Smooth muscle cell (in vitro differentiated cells): ENCODE results near the gene RAVER1. TPM values are rescaled to one million over a fixed set of nuclear protein-coding genes. Genes with fewer than 3 reads are reported as not detected.

Experiments
- DNase-seq: peaks from one replicate; lab custom pipeline; 2025; ENCODE audit not compliant: unreplicated experiment; lab: John Stamatoyannopoulos, UW
- H2AFZ ChIP-seq: fragments of 200-600 bp; sonication (generic); 2 replicates; pipeline ENCODE4 v1.6.0; 2016; ENCODE audit warnings: antibody characterized with exemption, low read depth, mild to moderate bottlenecking
- H3F3A ChIP-seq: fragments of 200-600 bp; sonication (generic); 2 replicates; pipeline ENCODE4 v1.6.0; 2017; ENCODE audit warnings: antibody characterized with exemption, low read depth
- H3K27ac ChIP-seq: fragments of 200-600 bp; sonication (generic); 2 replicates; pipeline ENCODE4 v1.5.1; 2016; ENCODE audit warnings: low read depth, mild to moderate bottlenecking
- H3K27me3 ChIP-seq: fragments of 200-600 bp; sonication (generic); 2 replicates; pipeline ENCODE4 v1.6.1; 2016; ENCODE audit warnings: low read depth, mild to moderate bottlenecking
- H3K36me3 ChIP-seq: fragments of 200-600 bp; sonication (generic); 2 replicates; pipeline ENCODE4 v1.5.1; 2016; ENCODE audit warnings: low read depth
- H3K4me1 ChIP-seq: fragments of 200-600 bp; sonication (generic); 2 replicates; pipeline ENCODE4 v1.5.1; 2016; ENCODE audit warnings: low read depth
- H3K4me2 ChIP-seq: fragments of 200-600 bp; sonication (generic); 2 replicates; pipeline ENCODE4 v1.6.0; 2016; ENCODE audit warnings: mild to moderate bottlenecking
- H3K4me3 ChIP-seq: fragments of 200-600 bp; sonication (generic); 2 replicates; pipeline ENCODE4 v1.5.1; 2016; ENCODE audit warnings: mild to moderate bottlenecking
- H3K79me2 ChIP-seq: fragments of 200-600 bp; sonication (generic); 2 replicates; pipeline ENCODE4 v1.6.0; 2016; ENCODE audit warnings: low read depth, mild to moderate bottlenecking
- H3K9ac ChIP-seq: fragments of 200-600 bp; sonication (generic); 2 replicates; pipeline ENCODE4 v1.6.0; 2016; ENCODE audit warnings: low read depth
- H3K9me3 ChIP-seq: fragments of 200-600 bp; sonication (generic); replicated peaks from 2 replicates; pipeline ENCODE4 v1.5.1; 2016; ENCODE audit warnings: low read depth
- H4K20me1 ChIP-seq: fragments of 200-600 bp; sonication (generic); 2 replicates; pipeline ENCODE4 v1.6.0; 2016; ENCODE audit warnings: low read depth
- WGBS: methylation state at CpG from one replicate; pipeline ENCODE4 v1.1.7; 2016; ENCODE audit warnings: low lambda C conversion rate; 5-methylcytosine and 5-hydroxymethylcytosine counted together
- polyA plus RNA-seq: library from polyadenylated mRNA; unstranded; fragments of >200 nt; fragmentation: Nextera tagmentation; extraction: Ambion mirVana; gene quantifications from 2 replicates; pipeline ENCODE4 v1.2.1, GENCODE V29; 2016
- total RNA-seq: library from RNA; depleted of rRNA; stranded (reverse); fragments of >200 nt; gene quantifications from 2 replicates; pipeline ENCODE4 v1.2.3, GENCODE V29; 2014
- TF ChIP-seq, protein P1 (sequence below): fragments of 200-600 bp; sonication (generic); IDR thresholded peaks from 2 replicates; pipeline ENCODE4 v1.5.1; 2017; ENCODE audit warnings: borderline replicate concordance, mild to moderate bottlenecking, antibody characterized with exemption; ENCODE audit not compliant: insufficient read depth, poor library complexity, severe bottlenecking

The RAVER1 gene
- total and polyA plus RNA-seq, 2 experiments from 2014 or later = 18.3 to 43.0 TPM

DNA sequence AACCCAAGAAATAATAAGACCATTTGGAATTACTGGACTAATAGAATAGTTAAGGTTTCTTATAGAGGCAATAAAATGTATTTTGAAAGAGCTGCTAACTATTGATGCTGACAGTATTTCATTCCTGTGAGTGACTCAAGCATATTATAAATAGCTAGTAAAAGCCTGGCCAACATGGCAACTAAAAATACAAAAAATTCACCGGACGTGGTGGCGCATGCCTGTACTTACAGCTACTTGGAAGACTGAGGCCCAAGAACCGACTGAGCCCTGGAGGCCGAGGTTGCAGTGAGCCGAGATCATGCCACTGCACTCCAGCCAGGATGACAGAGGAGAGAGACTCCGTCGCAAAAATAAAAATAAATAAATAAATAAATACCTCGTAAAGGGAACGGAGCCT is 11.5 kb upstream of the RAVER1 start:
- DNase-seq = no peak
- no peaks in the 10 kb centered on the region for H3K36me3 ChIP-seq
- 81% methylated on average over 10 of the region's 10 CpGs for WGBS

DNA sequence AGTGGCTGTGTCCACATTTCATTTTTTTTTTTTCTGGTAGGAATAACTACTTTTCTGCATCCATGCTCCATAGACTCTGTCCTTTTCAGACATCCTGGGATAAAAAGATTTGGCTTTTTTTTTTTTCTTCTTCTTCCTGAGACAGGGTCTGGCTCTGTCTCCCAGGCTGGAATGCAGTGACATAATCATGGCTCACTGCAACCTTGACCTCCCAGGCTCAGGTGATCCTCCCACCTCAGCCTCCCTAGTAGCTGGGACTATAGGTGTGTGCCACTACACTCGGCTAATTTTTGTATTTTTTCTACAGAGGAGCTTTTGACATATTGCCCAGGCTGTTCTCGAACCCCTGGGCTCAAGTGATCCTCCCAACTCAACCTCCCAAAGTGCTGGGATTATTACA is 10.2 kb upstream of the RAVER1 start:
- Histone ChIP-seq H3F3A (no peaks in the 10 kb centered on the region), H3K4me1 (no peaks in the 10 kb centered on the region), H3K79me2 (no peaks in the 10 kb centered on the region), H3K4me2 (no peak overlapping the region), H3K4me3 (no peak overlapping the region), H3K27me3 (no peaks in the 10 kb centered on the region), H3K9me3 (no peaks in the 10 kb centered on the region), H3K36me3 (no peaks in the 10 kb centered on the region), H3K9ac (no peak overlapping the region), H4K20me1 (no peaks in the 10 kb centered on the region), H3K27ac (no peak overlapping the region), H2AFZ (no peak overlapping the region)
- DNase-seq = no peak
- TF ChIP-seq, protein P1, sequence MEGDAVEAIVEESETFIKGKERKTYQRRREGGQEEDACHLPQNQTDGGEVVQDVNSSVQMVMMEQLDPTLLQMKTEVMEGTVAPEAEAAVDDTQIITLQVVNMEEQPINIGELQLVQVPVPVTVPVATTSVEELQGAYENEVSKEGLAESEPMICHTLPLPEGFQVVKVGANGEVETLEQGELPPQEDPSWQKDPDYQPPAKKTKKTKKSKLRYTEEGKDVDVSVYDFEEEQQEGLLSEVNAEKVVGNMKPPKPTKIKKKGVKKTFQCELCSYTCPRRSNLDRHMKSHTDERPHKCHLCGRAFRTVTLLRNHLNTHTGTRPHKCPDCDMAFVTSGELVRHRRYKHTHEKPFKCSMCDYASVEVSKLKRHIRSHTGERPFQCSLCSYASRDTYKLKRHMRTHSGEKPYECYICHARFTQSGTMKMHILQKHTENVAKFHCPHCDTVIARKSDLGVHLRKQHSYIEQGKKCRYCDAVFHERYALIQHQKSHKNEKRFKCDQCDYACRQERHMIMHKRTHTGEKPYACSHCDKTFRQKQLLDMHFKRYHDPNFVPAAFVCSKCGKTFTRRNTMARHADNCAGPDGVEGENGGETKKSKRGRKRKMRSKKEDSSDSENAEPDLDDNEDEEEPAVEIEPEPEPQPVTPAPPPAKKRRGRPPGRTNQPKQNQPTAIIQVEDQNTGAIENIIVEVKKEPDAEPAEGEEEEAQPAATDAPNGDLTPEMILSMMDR = no peak
- 77% methylated on average over 2 of the region's 2 CpGs for WGBS

More for the DNA sequence above, 11.5 kb upstream of the RAVER1 start:
- no peaks in the 10 kb centered on the region for H3K9me3 ChIP-seq
- H3K4me3 ChIP-seq = no peak overlapping the region
- H2AFZ ChIP-seq = no peak overlapping the region
- no peaks in the 10 kb centered on the region for H3K27me3 ChIP-seq
- H3K4me1 ChIP-seq = no peaks in the 10 kb centered on the region
- no peaks in the 10 kb centered on the region for H3F3A ChIP-seq
- no peak overlapping the region for H3K4me2 ChIP-seq
- TF ChIP-seq, protein P1 = no peak
- H4K20me1 ChIP-seq = no peaks in the 10 kb centered on the region
- no peak overlapping the region for H3K9ac ChIP-seq
- H3K79me2 ChIP-seq = no peaks in the 10 kb centered on the region
- H3K27ac ChIP-seq = no peak overlapping the region

DNA sequence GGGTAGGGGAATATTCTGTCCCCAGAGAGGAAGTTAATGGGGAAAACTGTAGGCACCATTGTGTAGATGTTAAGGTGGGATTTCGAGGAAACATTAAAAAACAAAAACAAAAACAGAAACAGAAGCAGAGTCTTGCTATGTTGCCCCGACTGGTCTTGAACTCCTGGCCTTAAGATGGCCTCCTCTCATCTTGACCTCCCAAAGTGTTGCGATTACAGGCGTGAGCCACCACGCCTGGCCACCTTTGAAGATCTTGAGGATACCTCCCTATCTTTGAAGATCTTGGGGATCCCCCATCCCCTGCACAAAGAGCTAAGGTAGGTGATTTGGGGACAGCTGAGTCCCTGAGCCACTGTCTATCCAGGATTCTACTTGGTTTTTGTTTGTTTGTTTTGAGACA is 6.6 kb upstream of the RAVER1 start:
- no peak overlapping the region for H3K27ac ChIP-seq
- no peak for DNase-seq
- no peak overlapping the region for H3K4me3 ChIP-seq
- no peak overlapping the region for H3K4me2 ChIP-seq
- H3K9ac ChIP-seq = no peak overlapping the region
- H3F3A ChIP-seq = no peaks in the 10 kb centered on the region
- no peaks in the 10 kb centered on the region for H3K79me2 ChIP-seq
- no peaks in the 10 kb centered on the region for H3K4me1 ChIP-seq
- H3K9me3 ChIP-seq = no peaks in the 10 kb centered on the region
- no peaks in the 10 kb centered on the region for H3K27me3 ChIP-seq
- no peak overlapping the region for H2AFZ ChIP-seq
- WGBS = 91% methylated on average over 5 of the region's 5 CpGs
- H3K36me3 ChIP-seq = no peaks in the 10 kb centered on the region
- TF ChIP-seq, protein P1 = no peak
- H4K20me1 ChIP-seq = no peaks in the 10 kb centered on the region

DNA sequence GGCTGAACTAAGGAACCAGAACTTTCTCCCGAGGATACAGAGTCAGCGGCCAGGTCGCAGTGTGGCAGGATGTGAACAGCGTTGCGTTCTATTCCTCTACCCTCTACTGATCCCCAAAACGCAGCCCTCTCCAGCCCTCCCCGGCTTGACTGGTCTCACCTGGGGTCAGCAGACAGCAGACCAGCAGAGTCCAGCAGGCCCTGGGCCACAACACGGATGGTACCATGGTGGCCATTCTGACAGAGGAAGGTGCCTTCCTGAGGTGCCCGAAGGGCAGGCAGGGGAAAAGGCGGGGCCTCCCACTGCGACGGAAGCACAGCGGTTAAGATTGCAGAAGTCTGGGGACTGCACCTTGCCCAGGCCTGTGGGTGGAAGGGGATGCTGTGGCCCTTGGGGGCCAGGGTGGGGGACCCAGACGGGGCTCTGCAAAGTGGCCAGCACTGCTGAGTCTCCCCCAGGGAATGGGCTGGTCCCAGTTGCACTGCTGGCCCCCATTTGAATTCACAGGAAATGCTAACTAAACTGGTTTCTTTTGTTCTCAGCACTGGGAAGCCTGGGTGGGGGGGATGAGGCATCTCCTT is 6.1 kb upstream of the RAVER1 start, which contains the start of gene ICAM3:
Gene ICAM3, minus strand, starts transcription at position 245 of the 581 bp plus-strand sequence. Its CDS starts 10 bp downstream, at position 235.
- Histone ChIP-seq H3K27ac (no peak within 1 kb of the TSS), H3K36me3 (no peaks in the 10 kb centered on the region), H2AFZ (no peak within 1 kb of the TSS), H3K9me3 (no peaks in the 10 kb centered on the region), H3F3A (no peaks in the 10 kb centered on the region), H4K20me1 (no peaks in the 10 kb centered on the region), H3K9ac (no peak within 1 kb of the TSS), H3K4me3 (no peak within 1 kb of the TSS), H3K4me2 (no peak within 1 kb of the TSS), H3K27me3 (no peaks in the 10 kb centered on the region), H3K4me1 (no peaks in the 10 kb centered on the region), H3K79me2 (no peaks in the 10 kb centered on the region)
- TF ChIP-seq, protein P1 = no peak
- 68% methylated on average over 13 of the region's 14 CpGs for WGBS
- no peak for DNase-seq
